ENCODE measurements around the gene ASTN2. TPM values are rescaled to one million over a fixed set of nuclear protein-coding genes. Genes with fewer than 3 reads are reported as not detected.

The ASTN2 gene
- total RNA-seq, 2 experiments from 2014 or later = 1.7 to 4.2 TPM

GRCh38 chr9:117416856-117417255, 2.0 kb upstream of the ASTN2 start:
- no TSS peak for BruUV-seq (replicated peaks)
- Histone ChIP-seq H3K9me2 (ENCODE audit: insufficient read depth, low read length) (no peaks in the 10 kb centered on the region), H3K4me3 (ENCODE audit: low read depth, low read length, poor library complexity, severe bottlenecking) (no peak overlapping the region), H3K79me2 (ENCODE audit: insufficient read depth, low read depth, low read length) (no peaks in the 10 kb centered on the region), H4K20me1 (ENCODE audit: insufficient read depth, low read length) (no peaks in the 10 kb centered on the region), H3K27ac (ENCODE audit: low read depth, low read length, poor library complexity, severe bottlenecking) (no peak overlapping the region), H3K36me3 (ENCODE audit: insufficient read depth, low read length) (no peaks in the 10 kb centered on the region), H3K4me2 (ENCODE audit: low read length) (no peak overlapping the region), H3K9me3 (ENCODE audit: low read length) (no peaks in the 10 kb centered on the region), H3K4me1 (ENCODE audit: insufficient read depth, low read length, poor library complexity, severe bottlenecking) (no peaks in the 10 kb centered on the region), H2AFZ (ENCODE audit: low read length) (no peak overlapping the region)
- intact Hi-C loops (cut with micrococcal nuclease; ENCODE audit: unreplicated experiment) = no loop called here
- TF ChIP-seq CTCF (conservative IDR thresholded peaks at IDR 0.05; ENCODE audit: low read length) = no peak
- no peak for TF ChIP-seq EZH2phosphoT487 (IDR thresholded peaks at IDR 0.05; ENCODE audit: borderline replicate concordance, low read depth, low read length)
- ChIA-PET POLR2A (interaction anchor here (0.6 kb wide), 1 partner anchor 198 kb away, joined by 3 read pairs; no protein-coding TSS in a partner anchor), CTCF (ENCODE audit: unreplicated experiment) (no interaction called here)
- no peak for DNase-seq (ENCODE audit: low spot score)

GRCh38 chr9:117415358-117415914, 579 bp upstream of the ASTN2 start:
- H4K20me1 ChIP-seq (ENCODE audit: insufficient read depth, low read length) = no peaks in the 10 kb centered on the region
- no peak overlapping the region for H3K27ac ChIP-seq (ENCODE audit: low read depth, low read length, poor library complexity, severe bottlenecking)
- H3K4me3 ChIP-seq (ENCODE audit: low read depth, low read length, poor library complexity, severe bottlenecking) = no peak overlapping the region
- intact Hi-C loops (cut with micrococcal nuclease; ENCODE audit: unreplicated experiment) = no loop called here
- H3K9me2 ChIP-seq (ENCODE audit: insufficient read depth, low read length) = no peaks in the 10 kb centered on the region
- no peaks in the 10 kb centered on the region for H3K9me3 ChIP-seq (ENCODE audit: low read length)
- ChIA-PET CTCF (ENCODE audit: unreplicated experiment) (no interaction called here), POLR2A (no interaction called here)
- H3K4me2 ChIP-seq (ENCODE audit: low read length) = no peak overlapping the region
- no peaks in the 10 kb centered on the region for H3K4me1 ChIP-seq (ENCODE audit: insufficient read depth, low read length, poor library complexity, severe bottlenecking)
- no peak for DNase-seq (ENCODE audit: low spot score)
- H3K79me2 ChIP-seq (ENCODE audit: insufficient read depth, low read depth, low read length) = no peaks in the 10 kb centered on the region
- H2AFZ ChIP-seq (ENCODE audit: low read length) = no peak overlapping the region
- no peaks in the 10 kb centered on the region for H3K36me3 ChIP-seq (ENCODE audit: insufficient read depth, low read length)
- TF ChIP-seq EZH2phosphoT487 (IDR thresholded peaks at IDR 0.05; ENCODE audit: borderline replicate concordance, low read depth, low read length) (no peak), CTCF (conservative IDR thresholded peaks at IDR 0.05; ENCODE audit: low read length) (no peak)
- BruUV-seq (replicated peaks) = no TSS peak

GRCh38 chr9:117414220-117414905, 494 bp downstream of the ASTN2 start:
- intact Hi-C loops (cut with micrococcal nuclease; ENCODE audit: unreplicated experiment) = no loop called here
- BruUV-seq (replicated peaks) = no TSS peak
- Histone ChIP-seq H3K27ac (ENCODE audit: low read depth, low read length, poor library complexity, severe bottlenecking) (no peak overlapping the region), H2AFZ (ENCODE audit: low read length) (no peak overlapping the region), H3K4me2 (ENCODE audit: low read length) (no peak overlapping the region), H4K20me1 (ENCODE audit: insufficient read depth, low read length) (no peaks in the 10 kb centered on the region), H3K9me3 (ENCODE audit: low read length) (no peaks in the 10 kb centered on the region), H3K4me3 (ENCODE audit: low read depth, low read length, poor library complexity, severe bottlenecking) (no peak overlapping the region), H3K79me2 (ENCODE audit: insufficient read depth, low read depth, low read length) (no peaks in the 10 kb centered on the region), H3K4me1 (ENCODE audit: insufficient read depth, low read length, poor library complexity, severe bottlenecking) (no peaks in the 10 kb centered on the region), H3K36me3 (ENCODE audit: insufficient read depth, low read length) (no peaks in the 10 kb centered on the region), H3K9me2 (ENCODE audit: insufficient read depth, low read length) (no peaks in the 10 kb centered on the region)
- CTCF ChIA-PET (ENCODE audit: unreplicated experiment) = no interaction called here
- DNase-seq (ENCODE audit: low spot score) = no peak
- POLR2A ChIA-PET = interaction anchor here (0.9 kb wide), 1 partner anchor 10 kb away, joined by 3 read pairs; no protein-coding TSS in a partner anchor
- no peak for TF ChIP-seq CTCF (conservative IDR thresholded peaks at IDR 0.05; ENCODE audit: low read length)
- no peak for TF ChIP-seq EZH2phosphoT487 (IDR thresholded peaks at IDR 0.05; ENCODE audit: borderline replicate concordance, low read depth, low read length)
